ENCODE measurements around the gene CLSTN2. TPM values are rescaled to one million over a fixed set of nuclear protein-coding genes. Genes with fewer than 3 reads are reported as not detected.

CLSTN2 gene
- total and polyA plus RNA-seq, 2 of the 8 experiments (the other 6 are each of a cell fraction or from before 2014, with no cell fraction given), result 0.39 to 0.52 TPM

- Histone ChIP-seq H3K27ac (ENCODE audit: low read depth, low read length) (no peak overlapping the region), H3K4me2 (ENCODE audit: insufficient read depth in 1 of 2, low read depth in 2 of 2, low read length in 2 of 2) (no peak overlapping the region), H4K8ac (ENCODE audit: extremely low read depth, insufficient read depth, low read length) (peak overlapping the region; percentile 15; the same call in 1 of the 2 replicates), H2BK120ac (replicated peaks; ENCODE audit: low read depth, low read length) (no peak overlapping the region), H4K91ac (replicated peaks; ENCODE audit: insufficient read length, low read length) (no peak overlapping the region), H3K23ac (ENCODE audit: insufficient read length) (no peak overlapping the region), H3K4ac (replicated peaks; ENCODE audit: insufficient read length, low read depth, low read length) (no peak overlapping the region), H2BK12ac (ENCODE audit: low read depth, low read length) (no peak overlapping the region), H3K4me3 (ENCODE audit: extremely low read depth in 1 of 4, insufficient read depth in 2 of 4, low read depth in 3 of 4, low read length in 4 of 4) (no peak overlapping the region), H2AK5ac (ENCODE audit: low read depth, low read length) (no peak overlapping the region), H4K20me1 (replicated peaks in 1 of 2; ENCODE audit: control insufficient read depth in 1 of 2, insufficient read depth in 2 of 2, low read length in 2 of 2) (no peaks in the 10 kb centered on the region), H3K27me3 (replicated peaks in 1 of 4; ENCODE audit: control insufficient read depth in 3 of 4, extremely low read depth in 1 of 4, insufficient read depth in 3 of 4, low read length in 3 of 4) (no peaks in the 10 kb centered on the region), H2BK5ac (ENCODE audit: low read depth, low read length) (no peak overlapping the region), H3K9me3 (ENCODE audit: insufficient read depth in 2 of 2, low read depth in 1 of 2, low read length in 1 of 2) (no peaks in the 10 kb centered on the region), H2AFZ (ENCODE audit: low read length) (no peak overlapping the region), H2BK15ac (ENCODE audit: low read length) (no peak overlapping the region), H4K5ac (ENCODE audit: insufficient read length, low read depth, low read length) (no peak overlapping the region), H3K56ac (replicated peaks; ENCODE audit: insufficient read length, low read depth, low read length) (no peak overlapping the region), H3K18ac (ENCODE audit: extremely low read depth, low read length) (no peak overlapping the region), H3K14ac (ENCODE audit: insufficient read length) (no peak overlapping the region), H3K79me2 (ENCODE audit: control insufficient read depth in 1 of 2, insufficient read depth in 2 of 2, low read length in 2 of 2) (no peaks in the 10 kb centered on the region), H2BK20ac (ENCODE audit: low read length) (no peak overlapping the region), H3K79me1 (ENCODE audit: low read depth, low read length) (no peaks in the 10 kb centered on the region), H3K9ac (replicated peaks in 1 of 4; ENCODE audit: extremely low read depth in 1 of 4, low read depth in 3 of 4, low read length in 3 of 4) (no peak overlapping the region), H3K4me1 (replicated peaks in 1 of 4; ENCODE audit: control insufficient read depth in 3 of 4, insufficient read depth in 4 of 4, low read length in 3 of 4) (no peaks in the 10 kb centered on the region), H3K23me2 (ENCODE audit: low read depth, low read length) (no peaks in the 10 kb centered on the region), H3K36me3 (ENCODE audit: control insufficient read depth in 2 of 4, insufficient read depth in 4 of 4, low read length in 3 of 4) (no peaks in the 10 kb centered on the region)
- WGBS, 2 experiments (ENCODE audit: extremely low coverage in 1 of 2, insufficient coverage in 1 of 2, insufficient read length in 1 of 2, insufficient replicate concordance in 2 of 2, low coverage in 1 of 2, low lambda C conversion rate in 2 of 2, missing lambda C conversion rate in 1 of 2), result 93% methylated on average over 5 of the region's 5 CpGs; no CpG with 5 or more reads in 1 of the 2 experiments
- ChIA-PET POLR2A (ENCODE audit: partially characterized antibody) (no interaction called here), CTCF (ENCODE audit: partially characterized antibody) (interaction anchor here (1.3 kb wide), 1 partner anchor 11 kb away, joined by 4 read pairs; no protein-coding TSS in a partner anchor)
- DNase-seq (ENCODE audit: low read depth in 1 of 2, low spot score in 2 of 2) (no peak), FAIRE-seq (no peak)
- no peak for TF ChIP-seq RXRA (IDR thresholded peaks at IDR 0.05; ENCODE audit: insufficient read depth, low read depth, low read length)
- no peak for TF ChIP-seq ATF3 (IDR thresholded peaks at IDR 0.05; ENCODE audit: insufficient read depth, low read depth, low read length)
- TF ChIP-seq SUZ12 (IDR thresholded peaks at IDR 0.05; ENCODE audit: low read length), result no peak
- TF ChIP-seq RBBP5 (IDR thresholded peaks at IDR 0.05; ENCODE audit: borderline replicate concordance, low read depth, low read length), result no peak
- TF ChIP-seq TEAD4 (IDR thresholded peaks at IDR 0.05; ENCODE audit: low read depth, low read length), result no peak
- TF ChIP-seq GABPA (IDR thresholded peaks at IDR 0.05; ENCODE audit: borderline replicate concordance, insufficient read depth, low read length), result no peak
- no peak for TF ChIP-seq POU5F1 (IDR thresholded peaks at IDR 0.05; ENCODE audit: low read depth, low read length)
- no peak for TF ChIP-seq KDM1A (IDR thresholded peaks at IDR 0.05; ENCODE audit: borderline replicate concordance, low read length)
- TF ChIP-seq MAX (IDR thresholded peaks at IDR 0.05), result no peak
- no peak for TF ChIP-seq CTBP2 (IDR thresholded peaks at IDR 0.05; ENCODE audit: borderline replicate concordance, insufficient read depth, insufficient read length, low read length)
- TF ChIP-seq JUN (IDR thresholded peaks at IDR 0.05; ENCODE audit: low read depth, low read length), result no peak
Observed at GRCh38 chr3:140011611-140012277, 76.8 kb downstream of the CLSTN2 start.

Measured in H1 (cell line).